PFSK-1 (cell line): ENCODE results near the gene GNAO1.

Experiments
- POLR2AphosphoS5 ChIP-seq: IDR thresholded peaks from 2 replicates; pipeline ENCODE4 v1.6.1; 2012; ENCODE audit warnings: low read depth, mild to moderate bottlenecking, control low read depth, low read length, moderate library complexity
- REST ChIP-seq, 2 experiments: IDR thresholded peaks; 2 replicates each; pipeline versions ENCODE4 v1.6.1 to v1.8.0; 2011 to 2012; ENCODE audit warnings: low read depth in 2 of 2, low read length in 2 of 2, control low read depth in 1 of 2, inconsistent platforms in 1 of 2, mild to moderate bottlenecking in 1 of 2, moderate library complexity in 1 of 2; ENCODE audit not compliant: insufficient read depth in 1 of 2
- SIN3A ChIP-seq: IDR thresholded peaks from 2 replicates; pipeline ENCODE4 v1.6.1; 2012; ENCODE audit warnings: mild to moderate bottlenecking, low read length, moderate library complexity, borderline replicate concordance; ENCODE audit not compliant: insufficient read depth
- TAF1 ChIP-seq: IDR thresholded peaks from 2 replicates; pipeline ENCODE4 v1.6.1; 2012; ENCODE audit warnings: low read length, control low read depth, borderline replicate concordance; ENCODE audit not compliant: insufficient read depth

GRCh38 chr16:56259425-56259779, 68.1 kb downstream of the GNAO1 start:
- TF ChIP-seq POLR2AphosphoS5 (no peak), TAF1 (no peak), SIN3A (no peak), REST (IDR thresholded peaks at IDR 0.05; ENCODE audit: insufficient read depth in 1 of 2, low read depth in 2 of 2, low read length in 2 of 2) (no peak)
